OCI-LY3 (cell line): ENCODE results near the gene NFE2.

Experiments used
- CTCF ChIP-seq: fragments of 200-600, 300-600 bp; sonication (generic); IDR thresholded peaks from 2 replicates; pipeline ENCODE4 v1.5.1; 2014; ENCODE audit warnings: antibody characterized with exemption, low read length, low read depth
- EZH2phosphoT487 ChIP-seq: fragments of 200-600 bp; shearing (Covaris generic); IDR thresholded peaks from 2 replicates; pipeline ENCODE4 v1.6.1; 2018; ENCODE audit warnings: antibody characterized with exemption, mixed run types, low read depth

DNA sequence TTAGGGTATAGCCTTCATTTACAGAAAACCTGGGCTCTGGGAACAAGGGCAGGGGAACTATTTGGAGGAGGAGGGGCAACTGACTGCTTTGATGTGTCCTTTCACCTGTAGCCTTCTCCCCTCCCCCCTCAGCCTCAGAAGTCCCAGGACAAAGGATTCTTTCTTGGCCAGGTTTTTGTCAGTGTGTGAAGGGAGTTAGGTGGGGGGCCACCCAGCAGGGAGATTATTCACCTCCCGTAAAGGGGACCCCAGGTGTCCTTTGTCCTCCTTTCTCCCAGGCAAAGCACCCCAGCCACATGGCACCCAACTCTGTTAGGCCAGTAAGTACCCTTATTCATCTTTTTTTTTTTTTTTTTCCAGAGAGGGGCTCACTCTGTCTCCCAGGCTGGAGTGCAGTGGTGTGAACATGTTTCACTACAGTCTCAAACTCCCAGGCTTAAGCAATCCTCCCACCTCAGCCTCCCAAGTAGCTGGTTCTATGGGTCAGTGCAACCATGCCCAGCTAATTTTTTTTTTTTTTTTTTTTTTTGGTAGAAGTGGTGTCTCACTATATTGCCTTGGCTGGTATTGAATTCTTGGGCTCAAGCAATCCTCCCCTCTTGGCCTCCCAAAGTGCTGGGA is 723 bp upstream of the NFE2 start:
- TF ChIP-seq CTCF (no peak), EZH2phosphoT487 (no peak)
